H1 (cell line): ENCODE measurements around the gene BRD1. TPM values are rescaled to one million over a fixed set of nuclear protein-coding genes. Genes with fewer than 3 reads are reported as not detected.

Experiments
- EGR1 ChIP-seq: IDR thresholded peaks from 2 replicates; pipeline ENCODE4 v1.6.1; 2011; ENCODE audit warnings: low read depth, low read length, borderline replicate concordance
- EP300 ChIP-seq, 2 experiments: IDR thresholded peaks; 1 replicate in 1 of 2; 2 replicates in 1 of 2; pipeline ENCODE4 v1.6.1; 2011 to 2012; ENCODE audit warnings: low read depth in 2 of 2, low read length in 2 of 2, mild to moderate bottlenecking in 2 of 2, borderline replicate concordance in 1 of 2, inconsistent platforms in 1 of 2, moderate library complexity in 1 of 2
- GABPA ChIP-seq: IDR thresholded peaks from 2 replicates; pipeline ENCODE4 v1.6.1; 2011; ENCODE audit warnings: mild to moderate bottlenecking, low read length, moderate library complexity, borderline replicate concordance; ENCODE audit not compliant: insufficient read depth
- PHF8 ChIP-seq: fragments of 200-600 bp; sonication (generic); conservative IDR thresholded peaks from 2 replicates; pipeline ENCODE4 v1.7.1; 2012; ENCODE audit warnings: low read depth, mild to moderate bottlenecking, inconsistent platforms, low read length, moderate library complexity
- RNF2 ChIP-seq: fragments of 200-900, 300-1000 bp; sonication (generic); IDR thresholded peaks from 2 replicates; pipeline ENCODE4 v1.7.1; 2016; ENCODE audit warnings: borderline replicate concordance, low read depth, mild to moderate bottlenecking, antibody characterized with exemption, low read length; ENCODE audit not compliant: poor library complexity, severe bottlenecking; ENCODE audit errors: missing control alignments
- SAP30 ChIP-seq: fragments of 300-600 bp; sonication (generic); IDR thresholded peaks from 2 replicates; pipeline ENCODE4 v1.7.1; 2012; ENCODE audit warnings: low read length, moderate library complexity, mild to moderate bottlenecking, inconsistent platforms; ENCODE audit not compliant: insufficient read depth, insufficient replicate concordance
- SIN3A ChIP-seq, 2 experiments: IDR thresholded peaks in 1 of 2; conservative IDR thresholded peaks in 1 of 2; 2 replicates each; pipeline ENCODE4 v1.6.1; 2011 to 2012; ENCODE audit warnings: low read length in 2 of 2, improper control_type of control experiment in 1 of 2, low read depth in 1 of 2, mild to moderate bottlenecking in 1 of 2
- SIX5 ChIP-seq: IDR thresholded peaks from 2 replicates; pipeline ENCODE4 v1.6.1; 2011; ENCODE audit warnings: mild to moderate bottlenecking, low read depth, low read length
- SP2 ChIP-seq: IDR thresholded peaks from 2 replicates; pipeline ENCODE4 v1.6.1; 2012; ENCODE audit warnings: mild to moderate bottlenecking, low read length, inconsistent platforms
- polyA plus RNA-seq, 7 experiments: library from polyadenylated mRNA; depleted of rRNA in 3 of 7; stranded (reverse) in 5 of 7; unstranded in 2 of 7; fragments of >200 nt in 5 of 7; fragments of 200-250 nt in 2 of 7; gene quantifications; 1 replicate in 5 of 7; 2 replicates in 1 of 7; 4 replicates in 1 of 7; pipeline versions ENCODE4 v1.2.1 to v1.2.3, GENCODE V29; 2011 to 2013; ENCODE audit warnings: missing spikeins in 2 of 7, mixed read lengths in 2 of 7
- total RNA-seq: library from RNA; stranded (reverse); fragmentation: NEBNext Ultra II Directional; extraction: Animal tissue kit (Norgen Biotek cat#: 25700); gene quantifications from 2 replicates; pipeline ENCODE4 v1.2.1, GENCODE V29; 2021
- TF ChIP-seq, protein P1 (sequence below): fragments of 300-600 bp; sonication (generic); IDR thresholded peaks from 2 replicates; pipeline ENCODE4 v1.7.1; 2012; ENCODE audit warnings: low read length, moderate library complexity, mild to moderate bottlenecking, inconsistent platforms; ENCODE audit not compliant: insufficient replicate concordance

BRD1 gene
- total and polyA plus RNA-seq, 2 of the 8 experiments (the other 6 are each of a cell fraction or from before 2014, with no cell fraction given) = 6.8 to 34.0 TPM

DNA sequence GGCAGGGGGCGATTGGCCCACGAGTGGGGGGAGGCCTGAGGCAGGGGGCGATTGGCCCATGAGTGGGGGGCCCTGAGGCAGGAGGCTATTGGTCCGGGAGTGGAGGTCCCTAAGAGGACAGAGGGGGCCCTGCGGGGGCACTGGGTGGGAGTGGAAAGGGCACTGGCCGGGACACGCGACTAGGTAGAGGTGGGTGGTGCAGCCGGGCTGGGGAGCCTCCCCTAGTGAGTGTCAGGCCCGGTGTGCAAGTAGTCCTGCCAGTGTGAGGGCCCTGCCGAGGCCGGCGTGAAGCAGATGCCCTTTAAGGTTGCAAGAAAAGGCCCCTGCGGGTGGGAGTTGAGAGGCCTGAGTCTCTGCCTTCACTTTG, 909 bp upstream of the BRD1 start (continued):
- TF ChIP-seq, protein P1, sequence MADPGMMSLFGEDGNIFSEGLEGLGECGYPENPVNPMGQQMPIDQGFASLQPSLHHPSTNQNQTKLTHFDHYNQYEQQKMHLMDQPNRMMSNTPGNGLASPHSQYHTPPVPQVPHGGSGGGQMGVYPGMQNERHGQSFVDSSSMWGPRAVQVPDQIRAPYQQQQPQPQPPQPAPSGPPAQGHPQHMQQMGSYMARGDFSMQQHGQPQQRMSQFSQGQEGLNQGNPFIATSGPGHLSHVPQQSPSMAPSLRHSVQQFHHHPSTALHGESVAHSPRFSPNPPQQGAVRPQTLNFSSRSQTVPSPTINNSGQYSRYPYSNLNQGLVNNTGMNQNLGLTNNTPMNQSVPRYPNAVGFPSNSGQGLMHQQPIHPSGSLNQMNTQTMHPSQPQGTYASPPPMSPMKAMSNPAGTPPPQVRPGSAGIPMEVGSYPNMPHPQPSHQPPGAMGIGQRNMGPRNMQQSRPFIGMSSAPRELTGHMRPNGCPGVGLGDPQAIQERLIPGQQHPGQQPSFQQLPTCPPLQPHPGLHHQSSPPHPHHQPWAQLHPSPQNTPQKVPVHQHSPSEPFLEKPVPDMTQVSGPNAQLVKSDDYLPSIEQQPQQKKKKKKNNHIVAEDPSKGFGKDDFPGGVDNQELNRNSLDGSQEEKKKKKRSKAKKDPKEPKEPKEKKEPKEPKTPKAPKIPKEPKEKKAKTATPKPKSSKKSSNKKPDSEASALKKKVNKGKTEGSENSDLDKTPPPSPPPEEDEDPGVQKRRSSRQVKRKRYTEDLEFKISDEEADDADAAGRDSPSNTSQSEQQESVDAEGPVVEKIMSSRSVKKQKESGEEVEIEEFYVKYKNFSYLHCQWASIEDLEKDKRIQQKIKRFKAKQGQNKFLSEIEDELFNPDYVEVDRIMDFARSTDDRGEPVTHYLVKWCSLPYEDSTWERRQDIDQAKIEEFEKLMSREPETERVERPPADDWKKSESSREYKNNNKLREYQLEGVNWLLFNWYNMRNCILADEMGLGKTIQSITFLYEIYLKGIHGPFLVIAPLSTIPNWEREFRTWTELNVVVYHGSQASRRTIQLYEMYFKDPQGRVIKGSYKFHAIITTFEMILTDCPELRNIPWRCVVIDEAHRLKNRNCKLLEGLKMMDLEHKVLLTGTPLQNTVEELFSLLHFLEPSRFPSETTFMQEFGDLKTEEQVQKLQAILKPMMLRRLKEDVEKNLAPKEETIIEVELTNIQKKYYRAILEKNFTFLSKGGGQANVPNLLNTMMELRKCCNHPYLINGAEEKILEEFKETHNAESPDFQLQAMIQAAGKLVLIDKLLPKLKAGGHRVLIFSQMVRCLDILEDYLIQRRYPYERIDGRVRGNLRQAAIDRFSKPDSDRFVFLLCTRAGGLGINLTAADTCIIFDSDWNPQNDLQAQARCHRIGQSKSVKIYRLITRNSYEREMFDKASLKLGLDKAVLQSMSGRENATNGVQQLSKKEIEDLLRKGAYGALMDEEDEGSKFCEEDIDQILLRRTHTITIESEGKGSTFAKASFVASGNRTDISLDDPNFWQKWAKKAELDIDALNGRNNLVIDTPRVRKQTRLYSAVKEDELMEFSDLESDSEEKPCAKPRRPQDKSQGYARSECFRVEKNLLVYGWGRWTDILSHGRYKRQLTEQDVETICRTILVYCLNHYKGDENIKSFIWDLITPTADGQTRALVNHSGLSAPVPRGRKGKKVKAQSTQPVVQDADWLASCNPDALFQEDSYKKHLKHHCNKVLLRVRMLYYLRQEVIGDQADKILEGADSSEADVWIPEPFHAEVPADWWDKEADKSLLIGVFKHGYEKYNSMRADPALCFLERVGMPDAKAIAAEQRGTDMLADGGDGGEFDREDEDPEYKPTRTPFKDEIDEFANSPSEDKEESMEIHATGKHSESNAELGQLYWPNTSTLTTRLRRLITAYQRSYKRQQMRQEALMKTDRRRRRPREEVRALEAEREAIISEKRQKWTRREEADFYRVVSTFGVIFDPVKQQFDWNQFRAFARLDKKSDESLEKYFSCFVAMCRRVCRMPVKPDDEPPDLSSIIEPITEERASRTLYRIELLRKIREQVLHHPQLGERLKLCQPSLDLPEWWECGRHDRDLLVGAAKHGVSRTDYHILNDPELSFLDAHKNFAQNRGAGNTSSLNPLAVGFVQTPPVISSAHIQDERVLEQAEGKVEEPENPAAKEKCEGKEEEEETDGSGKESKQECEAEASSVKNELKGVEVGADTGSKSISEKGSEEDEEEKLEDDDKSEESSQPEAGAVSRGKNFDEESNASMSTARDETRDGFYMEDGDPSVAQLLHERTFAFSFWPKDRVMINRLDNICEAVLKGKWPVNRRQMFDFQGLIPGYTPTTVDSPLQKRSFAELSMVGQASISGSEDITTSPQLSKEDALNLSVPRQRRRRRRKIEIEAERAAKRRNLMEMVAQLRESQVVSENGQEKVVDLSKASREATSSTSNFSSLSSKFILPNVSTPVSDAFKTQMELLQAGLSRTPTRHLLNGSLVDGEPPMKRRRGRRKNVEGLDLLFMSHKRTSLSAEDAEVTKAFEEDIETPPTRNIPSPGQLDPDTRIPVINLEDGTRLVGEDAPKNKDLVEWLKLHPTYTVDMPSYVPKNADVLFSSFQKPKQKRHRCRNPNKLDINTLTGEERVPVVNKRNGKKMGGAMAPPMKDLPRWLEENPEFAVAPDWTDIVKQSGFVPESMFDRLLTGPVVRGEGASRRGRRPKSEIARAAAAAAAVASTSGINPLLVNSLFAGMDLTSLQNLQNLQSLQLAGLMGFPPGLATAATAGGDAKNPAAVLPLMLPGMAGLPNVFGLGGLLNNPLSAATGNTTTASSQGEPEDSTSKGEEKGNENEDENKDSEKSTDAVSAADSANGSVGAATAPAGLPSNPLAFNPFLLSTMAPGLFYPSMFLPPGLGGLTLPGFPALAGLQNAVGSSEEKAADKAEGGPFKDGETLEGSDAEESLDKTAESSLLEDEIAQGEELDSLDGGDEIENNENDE = no peak
- TF ChIP-seq SAP30 = no peak
- TF ChIP-seq SIN3A (conservative IDR thresholded peaks at IDR 0.05 in 1 of 2, IDR thresholded peaks at IDR 0.05 in 1 of 2; ENCODE audit: low read depth in 1 of 2, low read length in 2 of 2) = no peak
- no peak for TF ChIP-seq SIX5
- no peak for TF ChIP-seq EGR1
- no peak for TF ChIP-seq RNF2
- TF ChIP-seq PHF8 = no peak
- no peak for TF ChIP-seq EP300 (IDR thresholded peaks at IDR 0.05; ENCODE audit: borderline replicate concordance in 1 of 2, low read depth in 2 of 2, low read length in 2 of 2)
- no peak for TF ChIP-seq SP2
- TF ChIP-seq GABPA = no peak
- TF ChIP-seq, all 59 proteins: peak for 0
